Measurements from ENCODE around the gene ADAP1.

DNA sequence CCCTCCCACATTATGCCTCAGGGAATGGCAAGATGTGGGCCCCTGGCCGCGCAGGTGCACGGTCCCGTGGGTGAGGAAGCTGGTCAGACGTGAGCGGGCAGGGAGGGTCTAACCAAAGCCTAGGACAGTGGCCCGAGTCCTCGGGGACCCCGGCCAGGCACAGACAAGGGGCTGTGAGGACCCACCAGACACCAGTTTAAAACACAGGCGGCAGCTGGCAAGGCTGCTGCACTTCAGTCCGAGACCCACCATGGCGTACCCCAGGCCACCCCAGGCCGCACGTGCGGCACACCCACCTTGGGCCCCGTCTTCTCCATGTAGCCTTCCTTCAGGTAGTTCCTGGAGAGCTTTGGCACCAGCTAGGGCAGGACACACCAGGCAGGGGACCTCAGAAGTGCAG, 54.7 kb downstream of the ADAP1 start:
- TF ChIP-seq, protein P1, sequence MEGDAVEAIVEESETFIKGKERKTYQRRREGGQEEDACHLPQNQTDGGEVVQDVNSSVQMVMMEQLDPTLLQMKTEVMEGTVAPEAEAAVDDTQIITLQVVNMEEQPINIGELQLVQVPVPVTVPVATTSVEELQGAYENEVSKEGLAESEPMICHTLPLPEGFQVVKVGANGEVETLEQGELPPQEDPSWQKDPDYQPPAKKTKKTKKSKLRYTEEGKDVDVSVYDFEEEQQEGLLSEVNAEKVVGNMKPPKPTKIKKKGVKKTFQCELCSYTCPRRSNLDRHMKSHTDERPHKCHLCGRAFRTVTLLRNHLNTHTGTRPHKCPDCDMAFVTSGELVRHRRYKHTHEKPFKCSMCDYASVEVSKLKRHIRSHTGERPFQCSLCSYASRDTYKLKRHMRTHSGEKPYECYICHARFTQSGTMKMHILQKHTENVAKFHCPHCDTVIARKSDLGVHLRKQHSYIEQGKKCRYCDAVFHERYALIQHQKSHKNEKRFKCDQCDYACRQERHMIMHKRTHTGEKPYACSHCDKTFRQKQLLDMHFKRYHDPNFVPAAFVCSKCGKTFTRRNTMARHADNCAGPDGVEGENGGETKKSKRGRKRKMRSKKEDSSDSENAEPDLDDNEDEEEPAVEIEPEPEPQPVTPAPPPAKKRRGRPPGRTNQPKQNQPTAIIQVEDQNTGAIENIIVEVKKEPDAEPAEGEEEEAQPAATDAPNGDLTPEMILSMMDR (IDR thresholded peaks at IDR 0.05), result no peak
- TF ChIP-seq POLR2A (IDR thresholded peaks at IDR 0.05), result no peak

All from adrenal gland (tissue), 5 donors.